Measurements from ENCODE around the gene CYP2C19.
"Not testable (repeated sequence)": the region's sequence is repeated elsewhere in the genome, so short reads cannot be mapped to it uniquely, and the experiment has no call there.

CYP2C19 gene

DNA sequence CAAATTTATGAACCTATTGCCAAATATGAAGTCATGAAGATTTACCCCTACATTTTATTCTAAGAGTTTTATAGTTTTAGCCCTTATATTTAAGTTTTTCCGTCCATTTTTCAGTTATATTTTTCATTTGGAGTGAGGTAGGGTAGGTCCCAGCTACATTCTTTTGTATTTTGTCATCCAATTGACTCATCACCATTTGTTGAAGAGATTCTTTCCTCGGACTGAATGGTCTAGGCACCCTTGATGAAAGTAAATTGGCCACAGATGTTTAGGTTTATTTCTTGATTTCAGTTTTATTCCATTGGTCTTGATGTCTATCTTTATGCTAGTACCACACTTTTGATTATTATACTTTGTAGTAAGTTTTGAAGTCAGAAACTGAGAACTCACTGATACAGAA, 22.7 kb downstream of the CYP2C19 start:
- no peaks in the 10 kb centered on the region for H3K27me3 ChIP-seq (ENCODE audit: insufficient read depth, low read length)
- H3K4me3 ChIP-seq (ENCODE audit: low read length) = no peak overlapping the region
- H3K9me3 ChIP-seq (ENCODE audit: insufficient read depth, low read depth, low read length) = no peaks in the 10 kb centered on the region
- no peak overlapping the region for H3K27ac ChIP-seq (ENCODE audit: low read depth, low read length)
- no peaks in the 10 kb centered on the region for H3K4me1 ChIP-seq (ENCODE audit: insufficient read depth, low read length)
- H3K9ac ChIP-seq (ENCODE audit: low read depth, low read length) = no peak overlapping the region
- H3K36me3 ChIP-seq (ENCODE audit: insufficient read depth, low read length) = no peaks in the 10 kb centered on the region
- WGBS = 60% methylated on average over 1 of the region's 2 CpGs

GRCh38 chr10:94800551-94800950, 38.1 kb downstream of the CYP2C19 start:
- 92% methylated on average over 4 of the region's 4 CpGs for WGBS
- not testable (repeated sequence) for H3K27me3 ChIP-seq (ENCODE audit: insufficient read depth, low read length); H3K4me1 ChIP-seq (ENCODE audit: insufficient read depth, low read length)

GRCh38 chr10:94803307-94803706, 40.8 kb downstream of the CYP2C19 start:
- Histone ChIP-seq H3K27me3 (ENCODE audit: insufficient read depth, low read length) (no peaks in the 10 kb centered on the region), H3K36me3 (ENCODE audit: insufficient read depth, low read length) (no peaks in the 10 kb centered on the region), H3K9me3 (ENCODE audit: insufficient read depth, low read depth, low read length) (peaks cover 6% of the 10 kb centered on the region; the same call in 1 of the 2 replicates), H3K9ac (ENCODE audit: low read depth, low read length) (no peak overlapping the region), H3K27ac (ENCODE audit: low read depth, low read length) (no peak overlapping the region), H3K4me3 (ENCODE audit: low read length) (no peak overlapping the region), H3K4me1 (ENCODE audit: insufficient read depth, low read length) (no peaks in the 10 kb centered on the region)
- 89% methylated on average over 1 of the region's 1 CpG for WGBS

More at GRCh38 chr10:94800551-94800950, 38.1 kb downstream of the CYP2C19 start:
- H3K9ac ChIP-seq (ENCODE audit: low read depth, low read length); H3K9me3 ChIP-seq (ENCODE audit: insufficient read depth, low read depth, low read length); H3K27ac ChIP-seq (ENCODE audit: low read depth, low read length); H3K36me3 ChIP-seq (ENCODE audit: insufficient read depth, low read length); H3K4me3 ChIP-seq (ENCODE audit: low read length): not testable (repeated sequence)

DNA sequence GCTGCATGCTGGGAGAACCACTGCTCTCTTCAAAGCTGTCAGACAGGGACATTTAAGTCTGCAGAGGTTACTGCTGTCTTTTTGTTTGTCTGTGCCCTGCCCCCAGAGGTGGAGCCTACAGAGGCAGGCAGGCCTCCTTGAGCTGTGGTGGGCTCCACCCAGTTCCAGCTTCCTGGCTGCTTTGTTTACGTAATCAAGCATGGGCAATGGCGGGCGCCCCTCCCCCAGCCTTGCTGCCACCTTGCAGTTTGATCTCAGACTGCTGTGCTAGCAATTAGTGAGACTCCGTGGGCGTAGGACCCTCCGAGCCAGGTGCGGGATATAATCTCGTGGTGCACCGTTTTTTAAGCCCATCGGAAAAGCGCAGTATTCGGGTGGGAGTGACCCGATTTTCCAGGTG, 67.5 kb downstream of the CYP2C19 start:
- H3K27me3 ChIP-seq (ENCODE audit: insufficient read depth, low read length); H3K36me3 ChIP-seq (ENCODE audit: insufficient read depth, low read length); H3K9ac ChIP-seq (ENCODE audit: low read depth, low read length); H3K4me1 ChIP-seq (ENCODE audit: insufficient read depth, low read length); H3K27ac ChIP-seq (ENCODE audit: low read depth, low read length); H3K4me3 ChIP-seq (ENCODE audit: low read length); H3K9me3 ChIP-seq (ENCODE audit: insufficient read depth, low read depth, low read length): not testable (repeated sequence)
- WGBS = 85% methylated on average over 9 of the region's 13 CpGs

DNA sequence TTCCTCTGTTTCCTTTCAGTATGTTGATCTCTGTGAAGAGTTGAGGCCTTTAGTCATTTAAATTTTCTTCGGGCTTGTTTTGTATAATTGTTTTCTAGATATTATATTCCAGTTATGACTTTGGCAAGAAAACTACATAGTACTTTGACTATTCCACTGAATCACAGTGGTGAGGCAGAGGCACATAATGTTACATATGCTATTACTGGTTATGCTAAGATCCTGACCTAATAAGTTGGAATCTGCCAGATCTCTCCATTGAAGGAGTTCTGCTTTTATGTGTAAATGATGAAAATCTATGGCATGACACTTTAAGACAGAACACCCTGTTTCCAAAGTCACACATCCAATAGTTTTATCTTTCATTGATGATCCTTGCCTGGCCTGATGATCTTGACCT, 83.7 kb downstream of the CYP2C19 start:
- H3K4me3 ChIP-seq (ENCODE audit: low read length) = no peak overlapping the region
- no CpG with 5 or more reads among the region's 1 CpG for WGBS
- no peaks in the 10 kb centered on the region for H3K27me3 ChIP-seq (ENCODE audit: insufficient read depth, low read length)

DNA sequence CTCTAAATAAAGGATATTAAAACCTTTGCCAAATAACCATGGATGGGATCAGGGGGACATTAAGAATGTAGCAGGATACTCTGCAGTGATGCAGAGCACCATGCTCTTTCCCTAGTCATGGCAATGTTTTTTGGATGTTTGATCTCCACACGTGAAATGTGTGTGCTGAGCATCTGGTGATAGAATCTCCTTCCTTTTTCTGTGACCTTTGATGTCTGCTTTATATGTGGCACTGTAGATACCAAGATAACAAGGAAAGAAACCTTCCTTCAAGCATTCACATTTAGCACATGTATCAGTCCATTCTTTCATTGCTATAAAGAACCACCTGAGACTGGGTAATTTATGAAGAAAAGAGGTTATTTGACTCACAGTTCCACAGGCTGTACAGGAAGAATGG, 88.3 kb downstream of the CYP2C19 start:
- H3K9ac ChIP-seq (ENCODE audit: low read depth, low read length) = no peak overlapping the region
- H3K4me3 ChIP-seq (ENCODE audit: low read length) = no peak overlapping the region
- H3K9me3 ChIP-seq (ENCODE audit: insufficient read depth, low read depth, low read length) = no peaks in the 10 kb centered on the region
- no peaks in the 10 kb centered on the region for H3K36me3 ChIP-seq (ENCODE audit: insufficient read depth, low read length)
- H3K27ac ChIP-seq (ENCODE audit: low read depth, low read length) = no peak overlapping the region
- no peaks in the 10 kb centered on the region for H3K4me1 ChIP-seq (ENCODE audit: insufficient read depth, low read length)
- H3K27me3 ChIP-seq (ENCODE audit: insufficient read depth, low read length) = no peaks in the 10 kb centered on the region
- 90% methylated on average over 1 of the region's 1 CpG for WGBS

More for the DNA sequence above, 83.7 kb downstream of the CYP2C19 start:
- H3K9me3 ChIP-seq (ENCODE audit: insufficient read depth, low read depth, low read length) = no peaks in the 10 kb centered on the region
- H3K36me3 ChIP-seq (ENCODE audit: insufficient read depth, low read length) = no peaks in the 10 kb centered on the region
- no peak overlapping the region for H3K27ac ChIP-seq (ENCODE audit: low read depth, low read length)
- H3K4me1 ChIP-seq (ENCODE audit: insufficient read depth, low read length) = no peaks in the 10 kb centered on the region
- no peak overlapping the region for H3K9ac ChIP-seq (ENCODE audit: low read depth, low read length)

DNA sequence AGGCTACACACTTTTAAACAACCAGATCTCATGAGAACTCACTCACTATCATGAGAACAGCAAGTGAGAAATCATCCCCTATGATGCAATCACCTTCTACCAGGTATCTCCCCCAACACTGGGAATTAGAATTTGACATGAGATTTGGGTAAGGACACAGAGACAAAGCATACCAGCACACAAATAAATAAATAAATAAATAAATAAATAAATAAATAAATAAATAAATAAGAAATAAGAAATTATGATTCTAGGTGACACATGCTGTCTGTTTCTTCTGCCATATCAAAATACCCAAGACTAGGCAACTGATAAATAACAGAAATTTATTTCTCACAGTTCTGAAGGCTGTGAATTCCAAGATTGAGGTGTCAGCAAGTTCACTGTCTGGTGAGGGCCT, 88.8 kb downstream of the CYP2C19 start:
- no peaks in the 10 kb centered on the region for H3K36me3 ChIP-seq (ENCODE audit: insufficient read depth, low read length)
- H3K4me3 ChIP-seq (ENCODE audit: low read length) = no peak overlapping the region

DNA sequence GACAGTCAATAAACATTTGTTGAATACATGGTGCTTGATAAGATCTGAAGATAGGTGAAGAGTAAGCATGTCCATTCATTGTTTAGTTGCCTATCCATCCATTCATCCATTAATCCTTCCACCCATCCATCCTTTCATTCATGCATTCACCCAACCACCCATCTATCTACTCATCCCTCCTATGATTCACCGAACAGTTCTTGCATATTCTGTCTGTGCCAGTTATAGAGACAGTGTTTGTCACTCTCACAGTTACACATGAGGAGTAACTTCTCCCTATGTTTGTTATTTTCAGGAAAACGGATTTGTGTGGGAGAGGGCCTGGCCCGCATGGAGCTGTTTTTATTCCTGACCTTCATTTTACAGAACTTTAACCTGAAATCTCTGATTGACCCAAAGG, 90.0 kb downstream of the CYP2C19 start:
- Histone ChIP-seq H3K4me1 (ENCODE audit: insufficient read depth, low read length) (no peaks in the 10 kb centered on the region), H3K27me3 (ENCODE audit: insufficient read depth, low read length) (no peaks in the 10 kb centered on the region), H3K9me3 (ENCODE audit: insufficient read depth, low read depth, low read length) (no peaks in the 10 kb centered on the region), H3K27ac (ENCODE audit: low read depth, low read length) (no peak overlapping the region), H3K4me3 (ENCODE audit: low read length) (no peak overlapping the region), H3K9ac (ENCODE audit: low read depth, low read length) (no peak overlapping the region), H3K36me3 (ENCODE audit: insufficient read depth, low read length) (no peaks in the 10 kb centered on the region)
- 77% methylated on average over 3 of the region's 3 CpGs for WGBS

More for the DNA sequence above, 88.8 kb downstream of the CYP2C19 start:
- H3K9ac ChIP-seq (ENCODE audit: low read depth, low read length) = no peak overlapping the region
- no peaks in the 10 kb centered on the region for H3K27me3 ChIP-seq (ENCODE audit: insufficient read depth, low read length)
- H3K4me1 ChIP-seq (ENCODE audit: insufficient read depth, low read length) = no peaks in the 10 kb centered on the region
- no peaks in the 10 kb centered on the region for H3K9me3 ChIP-seq (ENCODE audit: insufficient read depth, low read depth, low read length)
- H3K27ac ChIP-seq (ENCODE audit: low read depth, low read length) = no peak overlapping the region

GRCh38 chr10:94853065-94853464, 90.6 kb downstream of the CYP2C19 start:
- Histone ChIP-seq H3K9ac (ENCODE audit: low read depth, low read length) (no peak overlapping the region), H3K27me3 (ENCODE audit: insufficient read depth, low read length) (no peaks in the 10 kb centered on the region), H3K27ac (ENCODE audit: low read depth, low read length) (no peak overlapping the region), H3K4me1 (ENCODE audit: insufficient read depth, low read length) (no peaks in the 10 kb centered on the region), H3K36me3 (ENCODE audit: insufficient read depth, low read length) (no peaks in the 10 kb centered on the region), H3K9me3 (ENCODE audit: insufficient read depth, low read depth, low read length) (0 out of 2 replicates have a peak, but pooled peaks cover 1% of the 10 kb centered on the region), H3K4me3 (ENCODE audit: low read length) (no peak overlapping the region)
- 89% methylated on average over 1 of the region's 1 CpG for WGBS

DNA sequence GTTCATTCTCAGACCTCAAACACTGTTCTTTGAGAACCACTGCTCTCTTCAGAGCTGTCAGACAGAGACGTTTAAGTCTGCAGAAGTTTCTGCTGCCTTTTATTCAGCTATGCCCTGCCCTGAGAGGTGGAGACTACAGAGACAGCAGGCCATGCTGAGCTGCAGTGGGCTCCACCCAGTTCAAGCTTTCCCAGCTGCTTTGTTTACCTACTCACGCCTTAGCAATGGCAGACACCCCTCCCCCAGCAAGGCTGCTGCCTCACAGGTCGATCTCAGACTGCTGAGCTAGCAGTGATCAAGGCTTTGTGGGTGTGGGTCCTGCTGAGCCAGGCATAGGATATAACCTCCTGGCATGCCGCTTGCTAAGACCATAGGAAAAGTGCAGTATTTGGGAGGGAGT, 95.5 kb downstream of the CYP2C19 start:
- Histone ChIP-seq H3K4me3 (ENCODE audit: low read length) (no peak overlapping the region), H3K9me3 (ENCODE audit: insufficient read depth, low read depth, low read length) (0 out of 2 replicates have a peak, but pooled peaks cover 6% of the 10 kb centered on the region), H3K27ac (ENCODE audit: low read depth, low read length) (no peak overlapping the region), H3K9ac (ENCODE audit: low read depth, low read length) (no peak overlapping the region), H3K36me3 (ENCODE audit: insufficient read depth, low read length) (no peaks in the 10 kb centered on the region), H3K4me1 (ENCODE audit: insufficient read depth, low read length) (no peaks in the 10 kb centered on the region), H3K27me3 (ENCODE audit: insufficient read depth, low read length) (no peaks in the 10 kb centered on the region)
- WGBS = 70% methylated on average over 4 of the region's 4 CpGs

DNA sequence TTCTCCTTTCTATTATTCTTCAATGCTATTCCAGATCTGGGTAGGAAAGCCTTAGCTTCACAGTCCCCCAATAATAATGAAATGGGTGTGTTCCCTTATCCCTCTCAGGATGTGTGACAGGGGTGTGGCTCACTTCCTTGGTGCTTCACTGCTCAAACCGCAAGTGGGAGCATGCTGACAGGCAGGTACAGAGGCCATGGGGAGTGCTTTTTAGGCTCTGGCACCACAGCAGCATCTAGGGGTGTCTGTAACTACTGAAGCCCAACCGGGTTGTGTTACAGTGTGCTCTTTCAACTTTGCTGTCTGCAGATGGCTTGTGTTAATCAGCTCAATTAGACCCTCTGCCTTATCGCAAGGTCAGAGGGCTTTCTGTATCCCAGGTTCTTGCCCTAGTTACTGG, 96.6 kb downstream of the CYP2C19 start:
- Histone ChIP-seq H3K9me3 (ENCODE audit: insufficient read depth, low read depth, low read length) (0 out of 2 replicates have a peak, but pooled peaks cover 6% of the 10 kb centered on the region), H3K36me3 (ENCODE audit: insufficient read depth, low read length) (no peaks in the 10 kb centered on the region), H3K9ac (ENCODE audit: low read depth, low read length) (no peak overlapping the region), H3K4me3 (ENCODE audit: low read length) (no peak overlapping the region), H3K4me1 (ENCODE audit: insufficient read depth, low read length) (no peaks in the 10 kb centered on the region), H3K27me3 (ENCODE audit: insufficient read depth, low read length) (no peaks in the 10 kb centered on the region), H3K27ac (ENCODE audit: low read depth, low read length) (no peak overlapping the region)
- WGBS = 59% methylated on average over 3 of the region's 3 CpGs

DNA sequence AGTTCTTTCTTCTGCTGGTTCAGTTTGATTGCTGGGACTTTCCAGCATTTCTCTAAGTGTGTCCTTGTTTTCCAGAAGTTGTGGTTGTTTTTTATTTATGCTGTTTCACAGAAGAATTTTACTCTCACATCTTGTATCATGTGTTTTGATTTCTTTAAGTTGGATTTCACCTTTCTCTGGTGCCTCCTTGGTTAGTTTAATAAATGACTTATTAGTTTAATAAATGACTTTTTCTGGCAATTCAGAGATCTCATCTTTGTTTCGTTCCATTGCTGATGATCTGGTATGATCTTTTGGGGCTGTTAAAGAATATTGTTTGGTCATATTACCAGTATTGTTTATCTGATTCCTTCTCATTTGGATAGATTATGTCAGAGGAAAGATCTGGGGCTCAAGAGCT, 116.2 kb downstream of the CYP2C19 start:
- H3K27ac ChIP-seq (ENCODE audit: low read depth, low read length) = no peak overlapping the region
- H3K4me1 ChIP-seq (ENCODE audit: insufficient read depth, low read length) = no peaks in the 10 kb centered on the region
- H3K9ac ChIP-seq (ENCODE audit: low read depth, low read length) = no peak overlapping the region
- no peaks in the 10 kb centered on the region for H3K27me3 ChIP-seq (ENCODE audit: insufficient read depth, low read length)
- H3K4me3 ChIP-seq (ENCODE audit: low read length) = no peak overlapping the region
- WGBS = 83% methylated on average over 1 of the region's 1 CpG
- no peaks in the 10 kb centered on the region for H3K36me3 ChIP-seq (ENCODE audit: insufficient read depth, low read length)
- H3K9me3 ChIP-seq (ENCODE audit: insufficient read depth, low read depth, low read length) = no peaks in the 10 kb centered on the region
